NCI-H2227 (cell line): ENCODE measurements around the gene RSPH3.

Experiments used
- DNase-seq: peaks from one replicate; lab custom pipeline; 2025; ENCODE audit not compliant: unreplicated experiment; lab: John Stamatoyannopoulos, UW

Gene RSPH3

GRCh38 chr6:158938220-158938619 lies 61.8 kb downstream of the RSPH3 start:
- DNase-seq: no peak

GRCh38 chr6:158934157-158934556 lies 65.8 kb downstream of the RSPH3 start:
- no peak for DNase-seq

- DNase-seq: no peak
Measured at GRCh38 chr6:158933079-158933595, 66.9 kb downstream of the RSPH3 start.

- no peak for DNase-seq
Measured at GRCh38 chr6:158928068-158928467, 71.9 kb downstream of the RSPH3 start.

GRCh38 chr6:158926414-158926813 lies 73.6 kb downstream of the RSPH3 start:
- no peak for DNase-seq

- DNase-seq: no peak
Measured at GRCh38 chr6:158924499-158925455, 75.2 kb downstream of the RSPH3 start.

GRCh38 chr6:158923805-158924498 lies 76.0 kb downstream of the RSPH3 start:
- peak; percentile 85 for DNase-seq
